ENCODE measurements around the gene TBL3. TPM values are rescaled to one million over a fixed set of nuclear protein-coding genes. Genes with fewer than 3 reads are reported as not detected.

The TBL3 gene
- total RNA-seq, 1 experiment from 2014 or later: 68.0 TPM

DNA sequence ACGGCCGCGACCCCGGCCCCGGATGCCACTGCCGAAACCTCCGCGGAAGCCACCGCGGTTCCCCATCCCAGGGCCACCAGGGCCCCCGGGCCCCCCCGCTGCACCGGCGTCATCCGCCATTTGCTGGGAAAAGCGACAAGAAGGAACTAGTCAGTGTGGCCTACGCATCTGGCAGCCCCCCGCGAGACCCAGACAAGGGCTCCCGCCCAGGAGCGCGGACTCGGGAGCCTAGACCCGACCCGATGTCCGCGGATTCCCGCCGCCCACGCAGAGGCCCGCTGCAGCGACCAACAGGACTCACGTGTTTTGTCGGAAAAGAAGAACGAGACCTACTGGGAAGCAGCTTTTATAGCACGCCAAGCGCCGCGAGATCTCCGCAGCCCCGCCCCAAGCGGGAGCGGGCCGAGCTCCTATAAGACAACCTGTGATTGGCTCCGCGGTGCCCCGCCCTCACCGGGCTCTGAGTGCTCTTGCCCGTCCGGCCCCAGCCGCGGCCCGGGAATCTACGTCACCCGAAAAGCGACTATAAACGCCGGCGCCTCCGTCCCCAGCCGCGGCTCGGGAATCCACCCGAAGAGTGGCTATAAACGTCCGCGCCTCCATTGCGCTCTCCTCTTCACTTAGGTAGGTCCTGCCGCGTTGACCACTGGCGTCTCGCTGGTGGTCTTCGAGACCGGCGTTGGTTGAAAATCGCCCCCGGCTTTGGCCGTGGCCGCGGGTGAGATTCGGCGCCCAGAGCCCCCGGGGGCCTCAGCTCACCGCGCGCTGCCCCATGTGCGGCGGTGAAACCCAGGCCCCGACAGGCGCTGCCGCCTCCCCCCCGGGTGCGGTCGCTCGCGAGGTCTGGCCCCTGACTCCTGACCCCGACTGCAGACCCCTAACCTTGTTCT, 7.1 kb upstream of the TBL3 start, which contains the start of gene RPS2:
RPS2 (minus strand) TSS at position 321 of the 890 bp plus-strand sequence; CDS start at position 120, 201 bp downstream.
- peaks cover 33% of the 10 kb centered on the region for H3K4me1 ChIP-seq (replicated peaks)
- H3K27me3 ChIP-seq (replicated peaks): no peaks in the 10 kb centered on the region
- H3K9me3 ChIP-seq (replicated peaks): no peaks in the 10 kb centered on the region
- peaks cover 65% of the 10 kb centered on the region for H3K36me3 ChIP-seq
- peak; percentile 94 to 99 for DNase-seq (ENCODE audit: low read depth in 1 of 2, low spot score in 2 of 2)
- peak within 1 kb of the TSS; percentile 88 for H3K4me3 ChIP-seq
- H3K27ac ChIP-seq: peak within 1 kb of the TSS; percentile 85

DNA sequence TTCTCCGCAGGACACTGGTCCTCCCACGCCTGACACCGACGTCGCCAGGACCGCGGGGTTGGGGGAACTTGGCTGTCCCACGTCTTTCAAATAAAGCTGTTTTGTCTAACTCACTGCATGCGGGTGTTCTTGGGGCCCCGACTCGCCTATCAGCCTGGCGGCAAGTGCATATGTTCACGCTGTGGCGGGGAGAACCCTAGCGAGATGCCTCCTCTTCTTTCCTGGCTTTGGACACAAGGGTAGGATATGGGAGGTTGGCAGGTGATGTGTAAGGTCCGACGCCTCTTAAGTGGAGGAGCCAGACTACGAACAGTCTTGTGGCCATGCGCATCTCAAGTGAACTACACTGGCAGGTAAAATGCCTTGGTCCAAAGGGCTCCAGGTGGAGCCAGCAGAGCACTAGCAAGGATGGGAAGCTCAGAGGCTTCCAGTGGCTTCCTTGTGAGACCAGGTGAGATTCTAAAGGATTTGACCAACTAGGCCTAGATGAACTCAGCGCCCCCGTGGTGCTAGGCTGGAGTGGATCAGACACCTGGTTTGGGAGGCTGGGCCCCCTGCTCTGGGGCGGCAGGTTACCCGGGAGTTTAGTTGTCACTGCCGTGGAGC, 6.4 kb upstream of the TBL3 start:
- Histone ChIP-seq H3K27ac (peak overlapping the region; percentile 85), H3K27me3 (replicated peaks) (no peaks in the 10 kb centered on the region), H3K36me3 (peaks cover 62% of the 10 kb centered on the region), H3K4me1 (replicated peaks) (peaks cover 30% of the 10 kb centered on the region), H3K9me3 (replicated peaks) (no peaks in the 10 kb centered on the region), H3K4me3 (peak overlapping the region; percentile 88)
- DNase-seq (ENCODE audit: low read depth in 1 of 2, low spot score in 2 of 2): no peak

DNA sequence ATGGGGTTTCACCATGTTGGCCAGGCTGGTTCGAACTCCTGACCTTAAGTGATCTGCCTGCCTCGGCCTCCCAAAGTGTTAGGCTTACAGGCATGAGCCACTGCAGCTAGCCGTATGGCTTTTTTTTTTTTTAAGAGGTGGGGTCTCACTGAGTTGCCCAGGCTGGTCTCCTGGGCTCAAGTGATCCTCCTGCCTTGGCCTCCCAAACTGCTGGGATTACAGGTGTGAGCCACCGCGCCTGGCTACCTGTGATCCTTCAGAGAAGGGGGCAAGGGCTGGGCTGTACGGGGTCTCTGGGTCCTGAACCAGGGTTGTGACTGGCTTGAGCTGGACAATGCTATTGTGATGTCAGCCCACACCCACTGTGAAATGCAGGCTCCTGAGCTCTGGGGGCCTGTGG, 5.4 kb upstream of the TBL3 start, which contains the start of gene RNF151:
RNF151 (plus strand) TSS at position 397 of the 400 bp plus-strand sequence. CDS start 26 bp downstream, outside the sequence.
- Histone ChIP-seq H3K27ac (no peak within 1 kb of the TSS), H3K27me3 (replicated peaks) (no peaks in the 10 kb centered on the region), H3K36me3 (peaks cover 53% of the 10 kb centered on the region), H3K4me1 (replicated peaks) (peaks cover 30% of the 10 kb centered on the region), H3K9me3 (replicated peaks) (no peaks in the 10 kb centered on the region), H3K4me3 (peak within 1 kb of the TSS; percentile 88)
- no peak for DNase-seq (ENCODE audit: low read depth in 1 of 2, low spot score in 2 of 2)

DNA sequence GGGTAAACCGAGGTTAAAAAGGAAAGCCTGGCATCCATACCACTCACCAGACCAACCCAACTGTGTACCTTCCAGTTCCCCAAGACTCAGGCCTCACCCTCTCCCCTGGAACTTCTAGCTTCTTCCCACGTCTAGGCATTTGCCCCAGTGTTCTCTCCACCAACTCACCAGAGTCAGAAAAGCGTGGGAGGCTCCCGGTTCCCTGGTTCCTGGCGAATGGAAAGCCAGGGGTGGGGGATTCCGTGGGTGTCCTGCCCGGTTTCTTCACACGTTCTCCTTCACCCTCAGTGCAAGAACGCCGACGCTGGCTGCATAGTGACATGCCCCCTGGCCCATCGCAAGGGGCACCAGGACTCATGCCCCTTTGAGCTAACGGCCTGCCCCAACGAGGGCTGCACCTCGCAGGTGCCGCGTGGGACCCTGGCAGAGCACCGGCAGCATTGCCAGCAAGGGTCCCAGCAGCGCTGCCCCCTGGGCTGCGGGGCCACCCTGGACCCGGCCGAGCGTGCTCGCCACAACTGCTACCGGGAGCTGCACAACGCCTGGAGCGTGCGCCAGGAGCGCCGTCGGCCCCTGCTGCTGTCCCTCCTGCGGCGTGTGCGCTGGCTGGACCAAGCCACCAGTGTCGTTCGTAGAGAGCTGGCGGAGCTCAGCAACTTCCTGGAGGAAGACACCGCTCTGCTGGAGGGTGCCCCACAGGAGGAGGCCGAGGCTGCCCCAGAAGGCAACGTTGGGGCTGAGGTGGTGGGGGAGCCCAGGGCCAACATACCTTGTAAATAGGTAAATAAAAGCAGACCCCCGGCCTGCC, 3.5 kb upstream of the TBL3 start:
- H3K36me3 ChIP-seq: peaks cover 42% of the 10 kb centered on the region
- no peak overlapping the region for H3K27ac ChIP-seq
- no peaks in the 10 kb centered on the region for H3K9me3 ChIP-seq (replicated peaks)
- peaks cover 27% of the 10 kb centered on the region for H3K4me1 ChIP-seq (replicated peaks)
- H3K4me3 ChIP-seq: no peak overlapping the region
- no peak for DNase-seq (ENCODE audit: low read depth in 1 of 2, low spot score in 2 of 2)
- H3K27me3 ChIP-seq (replicated peaks): no peaks in the 10 kb centered on the region

DNA sequence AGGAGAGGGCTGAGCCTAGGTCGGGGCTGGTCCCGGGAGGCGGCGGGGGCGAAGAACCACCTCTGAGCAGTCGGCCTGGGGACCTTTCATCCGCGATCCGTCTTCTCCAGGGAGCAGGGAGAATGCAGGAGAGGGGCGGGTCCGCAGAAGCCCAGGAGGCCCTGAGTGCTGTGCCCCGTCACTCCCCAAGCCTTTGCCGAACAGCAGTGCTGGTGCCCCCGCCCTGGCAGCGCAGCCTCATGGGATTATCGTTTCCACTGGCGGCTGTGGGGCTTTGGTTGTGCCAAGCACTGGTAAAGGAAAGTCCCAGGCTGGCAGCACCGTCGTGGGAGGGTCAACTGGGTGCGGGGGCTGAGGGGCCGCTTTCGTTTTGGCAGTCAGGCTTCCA, 631 bp downstream of the TBL3 start:
- H3K4me1 ChIP-seq (replicated peaks): peaks cover 16% of the 10 kb centered on the region
- H3K27ac ChIP-seq: no peak overlapping the region
- no peak for DNase-seq (ENCODE audit: low read depth in 1 of 2, low spot score in 2 of 2)
- H3K27me3 ChIP-seq (replicated peaks): no peaks in the 10 kb centered on the region
- H3K36me3 ChIP-seq: peaks cover 40% of the 10 kb centered on the region
- H3K4me3 ChIP-seq: peak overlapping the region; percentile 84
- H3K9me3 ChIP-seq (replicated peaks): no peaks in the 10 kb centered on the region

DNA sequence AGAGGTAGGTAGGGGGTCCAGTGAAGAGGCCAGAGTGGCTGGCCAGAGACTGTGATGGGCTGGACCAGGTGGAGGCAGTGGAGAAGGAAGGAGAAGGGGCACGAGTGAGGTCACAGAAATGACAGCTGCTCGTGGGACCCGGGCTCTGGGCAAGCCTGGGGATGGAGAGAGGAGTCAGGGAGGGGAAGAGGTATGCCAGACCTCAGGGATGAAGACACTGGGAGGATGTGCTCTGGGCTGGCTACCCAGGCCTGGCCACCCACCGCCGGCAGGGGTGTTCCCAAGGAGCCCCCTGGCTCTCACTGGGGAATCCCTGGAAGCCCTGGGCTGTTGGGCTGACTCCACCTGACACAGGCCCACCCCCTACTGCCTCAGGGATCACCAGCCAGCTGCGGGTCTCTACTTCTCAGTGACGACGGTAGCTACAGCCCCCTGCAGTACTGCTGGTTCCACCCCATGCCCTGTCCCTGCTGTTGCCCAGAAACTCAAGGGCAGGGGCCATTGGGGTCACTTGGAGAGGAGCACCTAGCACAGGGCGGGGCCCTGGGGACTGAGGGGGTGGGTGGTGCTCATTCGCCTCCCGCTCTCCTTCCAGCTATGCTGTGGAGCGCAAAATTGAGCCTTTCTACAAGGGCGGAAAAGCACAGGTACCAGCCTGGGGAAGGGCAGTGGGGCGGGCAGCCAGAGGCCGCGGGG, 1.8 kb downstream of the TBL3 start:
- no peaks in the 10 kb centered on the region for H3K9me3 ChIP-seq (replicated peaks)
- H3K4me1 ChIP-seq (replicated peaks): peaks cover 16% of the 10 kb centered on the region
- no peak overlapping the region for H3K4me3 ChIP-seq
- no peak for DNase-seq (ENCODE audit: low read depth in 1 of 2, low spot score in 2 of 2)
- no peaks in the 10 kb centered on the region for H3K27me3 ChIP-seq (replicated peaks)
- no peak overlapping the region for H3K27ac ChIP-seq
- H3K36me3 ChIP-seq: peaks cover 51% of the 10 kb centered on the region

DNA sequence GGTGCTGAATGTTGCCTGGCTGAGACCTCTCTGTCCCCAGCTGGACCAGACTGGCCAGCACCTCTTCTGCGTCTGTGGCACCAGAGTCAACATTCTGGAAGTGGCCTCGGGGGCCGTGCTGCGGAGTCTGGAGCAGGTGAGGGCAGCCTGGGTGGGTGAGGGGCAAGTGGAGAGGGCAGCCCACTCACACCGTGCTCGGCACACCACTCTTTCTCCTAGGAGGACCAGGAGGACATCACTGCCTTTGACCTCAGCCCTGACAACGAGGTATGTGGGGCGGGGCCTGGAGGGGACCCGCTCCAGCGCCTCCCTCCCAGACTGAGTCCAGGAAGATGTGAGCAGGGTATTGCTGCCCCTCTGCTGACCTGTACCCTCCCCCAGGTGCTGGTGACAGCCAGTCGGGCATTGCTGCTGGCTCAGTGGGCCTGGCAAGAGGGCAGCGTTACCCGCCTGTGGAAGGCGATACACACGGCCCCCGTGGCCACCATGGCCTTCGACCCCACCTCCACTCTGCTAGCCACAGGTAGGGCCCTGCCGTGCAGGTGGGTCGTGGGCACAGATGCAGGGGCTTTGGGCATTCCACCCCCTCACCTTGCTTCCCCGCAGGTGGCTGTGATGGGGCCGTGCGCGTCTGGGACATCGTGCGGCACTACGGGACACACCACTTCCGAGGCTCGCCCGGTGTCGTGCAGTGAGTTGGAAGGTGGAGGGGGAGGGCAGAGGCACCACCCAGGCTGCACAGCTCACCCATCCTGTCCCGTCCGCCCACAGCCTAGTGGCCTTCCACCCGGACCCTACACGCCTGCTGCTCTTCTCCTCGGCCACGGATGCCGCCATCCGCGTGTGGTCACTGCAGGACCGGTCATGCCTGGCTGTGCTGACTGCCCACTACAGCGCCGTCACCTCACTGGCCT, 2.6 kb downstream of the TBL3 start:
- H3K27ac ChIP-seq: no peak overlapping the region
- no peaks in the 10 kb centered on the region for H3K27me3 ChIP-seq (replicated peaks)
- DNase-seq (ENCODE audit: low read depth in 1 of 2, low spot score in 2 of 2): no peak
- no peak overlapping the region for H3K4me3 ChIP-seq
- H3K36me3 ChIP-seq: peaks cover 59% of the 10 kb centered on the region
- H3K4me1 ChIP-seq (replicated peaks): peaks cover 16% of the 10 kb centered on the region
- no peaks in the 10 kb centered on the region for H3K9me3 ChIP-seq (replicated peaks)

DNA sequence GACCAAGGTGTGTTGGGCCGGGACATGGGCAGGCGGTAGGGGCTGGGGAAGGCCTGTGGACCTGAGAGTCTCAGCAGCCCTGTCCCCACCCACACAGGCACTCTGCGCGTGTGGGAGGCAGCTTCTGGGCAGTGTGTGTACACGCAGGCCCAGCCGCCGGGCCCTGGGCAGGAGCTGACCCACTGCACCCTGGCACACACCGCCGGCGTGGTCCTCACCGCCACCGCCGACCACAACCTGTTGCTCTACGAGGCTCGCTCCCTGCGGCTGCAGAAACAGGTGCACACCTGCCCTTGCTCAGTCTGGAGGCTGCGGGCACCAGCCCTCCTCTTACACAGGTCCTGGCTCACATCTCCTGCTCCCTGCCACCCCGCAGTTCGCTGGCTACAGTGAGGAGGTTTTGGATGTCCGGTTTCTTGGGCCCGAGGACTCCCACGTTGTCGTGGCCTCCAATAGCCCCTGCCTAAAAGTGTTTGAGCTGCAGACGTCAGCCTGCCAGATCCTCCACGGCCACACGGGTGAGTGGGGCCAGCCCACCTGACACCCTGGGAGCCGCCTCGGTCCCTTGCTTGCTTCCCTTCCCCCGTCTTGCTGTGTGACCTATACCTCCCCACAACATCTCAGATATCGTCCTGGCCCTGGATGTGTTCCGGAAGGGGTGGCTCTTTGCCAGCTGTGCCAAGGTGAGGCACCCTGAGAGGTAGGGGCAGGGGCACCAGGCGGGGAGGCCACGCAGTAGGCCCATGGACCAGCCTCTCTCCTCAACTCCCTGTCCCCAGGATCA, 3.8 kb downstream of the TBL3 start:
- H3K9me3 ChIP-seq (replicated peaks): no peaks in the 10 kb centered on the region
- peaks cover 16% of the 10 kb centered on the region for H3K4me1 ChIP-seq (replicated peaks)
- peaks cover 8% of the 10 kb centered on the region for H3K27me3 ChIP-seq (replicated peaks)
- no peak overlapping the region for H3K27ac ChIP-seq
- DNase-seq (ENCODE audit: low read depth in 1 of 2, low spot score in 2 of 2): no peak
- peaks cover 61% of the 10 kb centered on the region for H3K36me3 ChIP-seq
- no peak overlapping the region for H3K4me3 ChIP-seq

DNA sequence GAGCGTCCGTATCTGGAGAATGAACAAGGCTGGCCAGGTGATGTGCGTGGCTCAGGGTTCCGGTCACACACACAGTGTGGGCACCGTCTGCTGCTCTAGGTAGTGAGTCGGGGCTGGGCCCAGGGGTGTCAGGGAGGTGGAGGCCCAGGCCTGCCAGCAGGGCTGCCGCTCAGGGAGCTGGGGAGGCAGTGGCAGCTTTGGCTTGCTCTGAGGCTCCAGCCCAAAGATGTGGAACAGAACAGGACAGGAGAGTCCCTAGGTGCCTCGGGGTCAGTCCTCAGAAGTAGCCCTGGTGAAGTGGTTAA, 4.3 kb downstream of the TBL3 start:
- Histone ChIP-seq H3K27ac (no peak overlapping the region), H3K4me3 (no peak overlapping the region), H3K9me3 (replicated peaks) (no peaks in the 10 kb centered on the region), H3K4me1 (replicated peaks) (peaks cover 12% of the 10 kb centered on the region), H3K27me3 (replicated peaks) (peaks cover 13% of the 10 kb centered on the region), H3K36me3 (peaks cover 61% of the 10 kb centered on the region)
- DNase-seq (ENCODE audit: low read depth in 1 of 2, low spot score in 2 of 2): no peak

DNA sequence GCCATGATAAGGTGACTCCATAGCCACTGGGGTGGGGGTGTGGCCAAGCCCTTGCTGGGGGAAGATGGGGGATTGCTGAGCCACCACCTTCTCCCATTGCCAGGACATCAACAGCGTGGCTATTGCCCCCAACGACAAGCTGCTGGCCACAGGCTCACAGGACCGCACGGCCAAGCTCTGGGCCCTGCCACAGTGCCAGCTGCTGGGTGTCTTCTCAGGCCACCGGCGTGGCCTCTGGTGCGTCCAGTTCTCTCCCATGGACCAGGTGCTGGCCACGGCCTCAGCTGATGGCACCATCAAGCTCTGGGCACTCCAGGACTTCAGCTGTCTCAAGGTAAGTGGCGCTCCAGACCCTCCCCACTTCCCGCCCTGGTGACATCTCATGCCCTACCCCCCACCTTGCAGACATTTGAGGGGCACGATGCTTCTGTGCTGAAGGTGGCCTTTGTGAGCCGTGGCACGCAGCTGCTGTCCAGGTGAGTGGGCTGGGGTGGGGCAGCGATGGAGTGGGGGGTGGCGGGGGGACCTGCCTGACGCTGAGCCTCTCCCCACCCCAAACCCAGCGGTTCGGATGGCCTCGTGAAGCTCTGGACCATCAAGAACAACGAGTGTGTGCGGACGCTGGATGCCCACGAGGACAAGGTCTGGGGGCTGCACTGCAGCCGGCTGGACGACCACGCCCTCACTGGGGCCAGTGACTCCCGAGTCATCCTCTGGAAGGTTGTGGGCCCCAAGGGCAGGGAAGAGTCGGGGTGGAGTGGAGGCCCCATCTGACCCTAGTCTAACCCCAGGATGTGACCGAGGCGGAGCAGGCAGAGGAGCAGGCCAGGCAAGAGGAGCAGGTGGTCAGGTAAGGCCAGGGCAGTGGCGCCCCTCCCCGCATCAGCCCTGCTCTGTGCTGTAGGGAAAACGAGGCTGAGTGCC, 5.4 kb downstream of the TBL3 start:
- H3K9me3 ChIP-seq (replicated peaks): no peaks in the 10 kb centered on the region
- no peak for DNase-seq (ENCODE audit: low read depth in 1 of 2, low spot score in 2 of 2)
- peaks cover 57% of the 10 kb centered on the region for H3K36me3 ChIP-seq
- no peak overlapping the region for H3K27ac ChIP-seq
- H3K4me3 ChIP-seq: no peak overlapping the region
- H3K4me1 ChIP-seq (replicated peaks): peaks cover 7% of the 10 kb centered on the region
- H3K27me3 ChIP-seq (replicated peaks): peaks cover 22% of the 10 kb centered on the region

DNA sequence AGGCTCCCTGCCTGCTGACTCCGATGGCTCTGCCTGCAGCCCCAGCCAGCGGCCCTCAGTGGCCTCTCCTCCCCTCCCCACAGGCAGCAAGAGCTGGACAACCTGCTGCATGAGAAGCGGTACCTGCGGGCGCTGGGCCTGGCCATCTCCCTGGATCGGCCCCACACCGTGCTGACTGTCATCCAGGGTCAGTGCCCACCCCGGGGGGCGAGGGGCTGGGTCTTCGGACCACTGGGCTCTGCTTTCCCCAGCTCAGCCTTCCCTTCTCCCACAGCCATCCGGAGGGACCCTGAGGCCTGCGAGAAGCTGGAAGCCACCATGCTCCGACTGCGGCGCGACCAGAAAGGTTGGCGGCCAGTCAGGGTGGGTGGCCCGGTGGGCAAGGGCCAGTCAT, 6.0 kb downstream of the TBL3 start:
- Histone ChIP-seq H3K36me3 (peaks cover 54% of the 10 kb centered on the region), H3K4me1 (replicated peaks) (peaks cover 3% of the 10 kb centered on the region), H3K4me3 (no peak overlapping the region), H3K27me3 (replicated peaks) (peaks cover 27% of the 10 kb centered on the region), H3K27ac (no peak overlapping the region), H3K9me3 (replicated peaks) (no peaks in the 10 kb centered on the region)
- DNase-seq (ENCODE audit: low read depth in 1 of 2, low spot score in 2 of 2): no peak

All from SJSA1 (cell line).